A549 treated with ZK216348 at 1 μM for 4 hours (cell line): ENCODE data around the gene ALDH3B1. TPM values are rescaled to one million over a fixed set of nuclear protein-coding genes. Genes with fewer than 3 reads are reported as not detected.

Experiments
- total RNA-seq: library from RNA; stranded (reverse); fragments of 200-300 nt; extraction: Qiagen RNA extraction; gene quantifications from 5 replicates; pipeline ENCODE4 v1.2.3, GENCODE V29; 2022; ENCODE audit warnings: low read depth

Gene ALDH3B1
- total RNA-seq = 91.9 to 140 TPM (median 128 TPM) in 5 replicates

GRCh38 chr11:68010090-68011041 lies at the start of gene ALDH3B1:
ALDH3B1 (plus strand) TSS chr11:68010327; CDS start chr11:68015298, 4,971 bp downstream.

GRCh38 chr11:68003846-68004550 lies 6.1 kb upstream of the ALDH3B1 start, which contains the start of gene UNC93B1:
UNC93B1 (minus strand) TSS chr11:68004097; CDS start chr11:68004043, 54 bp downstream.

GRCh38 chr11:68030318-68031143 lies 20.4 kb downstream of the ALDH3B1 start, which contains the start of gene NDUFS8:
NDUFS8 (plus strand) TSS chr11:68030681; CDS start chr11:68032152, 1,471 bp downstream.

GRCh38 chr11:68038718-68039525 lies 28.8 kb downstream of the ALDH3B1 start, which contains the start of gene TCIRG1:
TCIRG1 (plus strand) TSS chr11:68039025; CDS start chr11:68041272, 2,247 bp downstream.

Other genes with a start within 250 kb of the ALDH3B1 start
- gene UNC93B1, start 6.2 kb upstream of the ALDH3B1 start, total RNA-seq = 45.6 to 92.7 TPM (median 83.4 TPM) in 5 replicates
- 212 to 391 TPM (median 374 TPM) in 5 replicates for gene NDUFS8, start 20.4 kb downstream of the ALDH3B1 start, total RNA-seq
- gene TCIRG1, start 28.7 kb downstream of the ALDH3B1 start, total RNA-seq = 55.6 to 194 TPM (median 142 TPM) in 5 replicates
- gene CHKA, start 111.1 kb downstream of the ALDH3B1 start, total RNA-seq = 27.3 to 33.8 TPM (median 32.4 TPM) in 5 replicates
- gene KMT5B, start 203.0 kb downstream of the ALDH3B1 start, total RNA-seq = 17.2 to 25.8 TPM (median 21.1 TPM) in 5 replicates